Motor neuron (in vitro differentiated cells): ENCODE measurements around the gene RUNX3. TPM values are rescaled to one million over a fixed set of nuclear protein-coding genes. Genes with fewer than 3 reads are reported as not detected.

ENCODE experiments used
- ATAC-seq, 8 experiments: fragments of 200-7000 bp; cut with Tn5 transposase; replicated peaks in 6 of 8; 2 replicates each; pipeline ENCODE4 v1.8.0; 2021; ENCODE audit warnings: mild to moderate bottlenecking in 8 of 8, moderate library complexity in 8 of 8
- H3K27ac ChIP-seq, 2 donors: fragments of 250-450 bp; sonication (Bioruptor Pico); 2 replicates each; pipeline ENCODE4 v1.9.0; 2021; ENCODE audit warnings: antibody characterized with exemption in 2 of 2, mild to moderate bottlenecking in 2 of 2, moderate library complexity in 1 of 2
- H3K4me1 ChIP-seq, 2 donors: fragments of 250-450 bp; sonication (Bioruptor Pico); replicated peaks in 1 of 2; 2 replicates each; pipeline ENCODE4 v1.6.1; 2021; ENCODE audit warnings: antibody characterized with exemption in 2 of 2, mild to moderate bottlenecking in 2 of 2, moderate library complexity in 1 of 2
- H3K4me3 ChIP-seq, 5 donors: fragments of 250-450 bp; sonication (Bioruptor Pico); 2 replicates each; pipeline ENCODE4 v1.9.0; 2021; ENCODE audit warnings: antibody characterized with exemption in 5 of 5, mild to moderate bottlenecking in 5 of 5, moderate library complexity in 4 of 5
- WGBS, 10 experiments: fragments of 450-650 bp; shearing (Covaris generic); methylation state at CpG; one replicate each; pipeline ENCODE4 v1.0.0; 2022; 5-methylcytosine and 5-hydroxymethylcytosine counted together
- in situ Hi-C, 9 experiments: fragments of 400-800 bp; cut with MboI; loops; one replicate each; pipeline ENCODE4 v1.15.0; 2021; ENCODE audit warnings: low sequenced_read_pairs in 9 of 9, low pct_unique_long_range_greater_than_20kb in 2 of 9; ENCODE audit not compliant: unreplicated experiment in 9 of 9
- total RNA-seq, 8 experiments: library from RNA; unstranded; fragments of 300-600 nt; gene quantifications; 2 replicates each; pipeline versions ENCODE4 v1.2.3 to v1.2.4, GENCODE V29; 2022

RUNX3 gene
- total RNA-seq, 8 experiments from 2014 or later = 0.05 to 9.7 (median 0.21) TPM; not detected in 1

DNA sequence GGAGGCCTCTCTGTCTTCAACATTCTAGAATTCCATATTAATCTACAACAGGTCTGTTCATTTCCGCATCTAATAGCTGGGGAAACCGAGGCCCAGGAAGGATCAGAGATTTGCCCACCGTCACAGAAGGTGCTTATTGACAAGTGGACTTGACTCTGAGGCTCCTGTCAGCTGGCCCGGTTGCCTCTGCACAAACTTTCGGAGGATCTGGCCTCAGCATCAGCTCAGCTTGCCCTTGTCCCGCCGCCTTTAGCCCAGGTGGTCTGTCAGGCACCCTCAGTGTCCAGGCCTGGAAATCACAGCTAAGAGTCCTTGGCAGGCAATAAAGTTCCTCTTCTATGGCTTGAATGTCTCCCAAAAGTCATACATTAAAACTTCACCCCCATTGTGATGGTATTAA lies 8.2 kb upstream of the RUNX3 start:
- 80 to 100% (median 85%) methylated on average over 1 to 7 of the region's 7 CpGs; no CpG with 5 or more reads in 2 of the 10 experiments for WGBS, 10 experiments
- in situ Hi-C loops = loop anchor here in 3 of 9 experiments (10.0 to 25.0 kb wide), 4 partner anchors 97 to 274 kb away; no protein-coding TSS in a partner anchor
- no peak for ATAC-seq
- Histone ChIP-seq H3K4me3 (no peak overlapping the region), H3K27ac (no peak overlapping the region), H3K4me1 (peaks cover 0 to 23% of the 10 kb centered on the region in 2 donors)

GRCh38 chr1:24936684-24937083 lies 6.6 kb upstream of the RUNX3 start:
- in situ Hi-C loops = loop anchor here in 3 of 9 experiments (10.0 to 25.0 kb wide), 4 partner anchors 98 to 276 kb away; no protein-coding TSS in a partner anchor
- H3K4me1 ChIP-seq = peaks cover 0 to 23% of the 10 kb centered on the region in 2 donors
- 20 to 86% (median 62%) methylated on average over 1 to 11 of the region's 11 CpGs; no CpG with 5 or more reads in 1 of the 10 experiments for WGBS, 10 experiments
- no peak overlapping the region for H3K27ac ChIP-seq
- no peak overlapping the region for H3K4me3 ChIP-seq
- ATAC-seq = peak in 1 of 8 experiments; percentile 41

DNA sequence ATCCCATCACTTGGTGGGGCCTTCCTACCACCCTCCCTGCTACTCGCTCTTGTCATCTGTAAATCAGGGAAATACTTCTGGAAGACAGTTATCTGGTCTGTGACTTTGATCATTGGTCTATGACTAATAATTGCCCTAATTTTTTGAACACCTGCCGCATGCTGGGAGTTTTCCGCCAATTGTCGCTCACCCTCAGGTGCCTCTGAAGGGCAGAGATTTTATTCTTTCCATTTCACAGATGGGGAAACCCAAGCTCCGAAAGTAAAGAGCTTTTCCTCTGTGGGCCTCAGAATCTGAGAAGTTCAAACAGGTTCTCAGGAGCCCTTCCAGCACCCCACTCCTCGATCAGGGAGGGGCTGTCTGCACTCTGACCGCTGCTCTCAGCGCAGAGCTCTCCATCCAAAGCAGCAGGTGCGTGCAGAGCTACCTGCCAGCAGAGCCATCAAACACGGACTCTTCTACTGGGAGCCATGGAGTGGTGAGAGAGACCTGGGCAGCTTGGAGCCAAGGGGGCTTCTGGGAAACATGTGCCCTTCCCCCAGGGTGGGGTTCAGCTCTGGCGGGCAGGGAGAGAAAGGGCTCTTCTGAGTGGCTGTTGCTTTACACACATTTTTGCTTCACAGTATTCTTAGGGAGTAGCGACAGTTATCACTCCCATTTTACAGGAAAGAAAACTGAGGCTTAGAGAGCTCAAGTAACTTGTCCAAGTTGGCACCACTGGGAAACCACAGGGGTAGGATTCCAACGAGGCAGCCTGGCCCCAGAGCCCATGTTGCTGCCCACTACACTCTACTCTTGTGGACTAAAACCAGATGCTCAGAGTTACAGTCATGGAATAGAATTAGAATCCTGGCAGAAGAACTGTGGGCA lies 5.8 kb upstream of the RUNX3 start:
- ATAC-seq = no peak
- Histone ChIP-seq H3K4me1 (peaks cover 0 to 15% of the 10 kb centered on the region in 2 donors), H3K4me3 (no peak overlapping the region), H3K27ac (no peak overlapping the region)
- WGBS, 10 experiments = 54 to 94% (median 81%) methylated on average over 1 to 13 of the region's 13 CpGs; no CpG with 5 or more reads in 1 of the 10 experiments
- in situ Hi-C loops = loop anchor here in 3 of 9 experiments (10.0 to 25.0 kb wide), 4 partner anchors 99 to 276 kb away; no protein-coding TSS in a partner anchor

GRCh38 chr1:24935196-24935526 lies 5.1 kb upstream of the RUNX3 start:
- 52 to 100% methylated on average over 1 to 3 of the region's 11 CpGs; no CpG with 5 or more reads in 8 of the 10 experiments for WGBS, 10 experiments
- no peak for ATAC-seq
- no peak overlapping the region for H3K4me3 ChIP-seq
- no peak overlapping the region for H3K27ac ChIP-seq
- H3K4me1 ChIP-seq = peaks cover 0 to 15% of the 10 kb centered on the region in 2 donors
- in situ Hi-C loops = loop anchor here in 3 of 9 experiments (10.0 to 25.0 kb wide), 4 partner anchors 100 to 277 kb away; no protein-coding TSS in a partner anchor

- WGBS, 10 experiments = 27 to 71% (median 35%) methylated on average over 1 to 16 of the region's 16 CpGs; no CpG with 5 or more reads in 2 of the 10 experiments
- Histone ChIP-seq H3K27ac (no peak overlapping the region), H3K4me3 (no peak overlapping the region), H3K4me1 (peaks cover 0 to 10% of the 10 kb centered on the region in 2 donors)
- in situ Hi-C loops = loop anchor here in 3 of 9 experiments (10.0 to 25.0 kb wide), 4 partner anchors 100 to 278 kb away; no protein-coding TSS in a partner anchor
- no peak for ATAC-seq
Measured at GRCh38 chr1:24934310-24935195, 4.5 kb upstream of the RUNX3 start.

GRCh38 chr1:24933468-24933867 lies 3.4 kb upstream of the RUNX3 start:
- ATAC-seq = no peak
- H3K4me3 ChIP-seq = no peak overlapping the region
- no peak overlapping the region for H3K27ac ChIP-seq
- H3K4me1 ChIP-seq = peaks cover 0 to 9% of the 10 kb centered on the region in 2 donors
- 48 to 100% (median 66%) methylated on average over 1 to 11 of the region's 12 CpGs; no CpG with 5 or more reads in 4 of the 10 experiments for WGBS, 10 experiments
- in situ Hi-C loops = loop anchor here in 3 of 9 experiments (10.0 to 25.0 kb wide), 4 partner anchors 101 to 279 kb away; no protein-coding TSS in a partner anchor

GRCh38 chr1:24932725-24933294 lies 2.7 kb upstream of the RUNX3 start:
- in situ Hi-C loops = loop anchor here in 3 of 9 experiments (10.0 to 25.0 kb wide), 4 partner anchors 102 to 279 kb away; no protein-coding TSS in a partner anchor
- Histone ChIP-seq H3K4me3 (no peak overlapping the region), H3K27ac (no peak overlapping the region), H3K4me1 (peaks cover 0 to 9% of the 10 kb centered on the region in 2 donors)
- 20 to 76% (median 54%) methylated on average over 1 to 11 of the region's 13 CpGs; no CpG with 5 or more reads in 2 of the 10 experiments for WGBS, 10 experiments
- ATAC-seq = no peak

DNA sequence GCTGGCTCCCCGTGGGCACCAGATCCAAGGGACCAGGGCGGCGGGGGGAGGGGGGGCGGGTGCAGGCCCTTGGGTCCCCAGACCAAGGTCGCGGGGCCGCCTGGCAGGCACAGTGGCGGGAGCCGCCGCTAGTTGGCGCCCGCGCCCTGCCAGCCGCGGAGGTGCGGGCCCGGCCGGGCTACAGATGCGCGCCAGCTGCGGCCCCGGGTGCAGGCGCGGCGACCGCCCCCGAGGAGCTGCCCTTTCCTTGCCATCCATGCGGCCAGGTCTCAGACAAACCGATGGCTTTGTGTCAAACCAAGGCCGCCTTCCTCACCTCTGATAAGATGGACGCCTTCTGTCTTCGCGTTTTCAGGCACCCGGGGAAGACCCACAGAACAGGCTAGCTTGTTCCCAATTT lies 2.2 kb upstream of the RUNX3 start:
- 0 to 31% (median 0%) methylated on average over 1 to 3 of the region's 34 CpGs; no CpG with 5 or more reads in 5 of the 10 experiments for WGBS, 10 experiments
- H3K4me3 ChIP-seq = peak overlapping the region in 2 of 5 donors; percentile 6 to 8

DNA sequence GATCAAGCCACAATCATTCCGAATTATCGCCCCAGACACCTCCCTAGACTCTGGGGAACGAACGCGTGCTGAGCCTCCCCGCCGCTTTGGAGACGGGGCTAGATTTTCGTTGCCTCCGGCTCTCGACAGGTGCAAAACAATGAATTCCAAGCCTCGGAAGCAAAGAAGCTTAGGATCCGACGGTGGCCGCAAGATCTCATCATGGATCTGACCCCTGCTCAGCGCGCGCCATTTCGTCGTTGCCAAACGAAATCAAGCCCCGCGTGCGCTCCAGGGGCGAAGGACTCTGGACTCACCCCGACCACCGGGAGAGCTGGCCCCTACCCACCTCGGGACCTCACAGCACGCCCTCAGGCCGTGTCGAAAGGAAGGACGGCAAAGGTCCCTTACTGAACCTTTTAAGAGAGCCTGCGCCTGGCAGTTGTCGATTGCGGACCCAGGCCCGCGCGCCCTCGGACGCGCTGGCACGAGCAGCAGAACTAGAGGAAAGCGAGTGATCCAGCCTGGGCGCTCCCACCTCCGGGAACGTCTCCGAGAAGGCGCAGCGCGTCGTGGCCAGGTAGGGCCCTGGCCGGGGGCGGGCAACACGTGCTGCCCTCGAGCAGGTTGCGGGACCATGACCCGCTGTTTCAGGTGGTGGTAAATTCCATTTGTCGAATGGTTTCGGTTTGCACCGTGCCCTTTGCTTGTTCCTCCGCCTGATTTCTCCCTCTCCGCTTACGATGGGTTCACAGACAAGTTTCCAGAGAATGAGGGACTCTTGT lies 1.6 kb upstream of the RUNX3 start:
- in situ Hi-C loops = loop anchor here in 3 of 9 experiments (10.0 to 25.0 kb wide), 4 partner anchors 103 to 281 kb away; no protein-coding TSS in a partner anchor
- H3K27ac ChIP-seq = no peak overlapping the region
- peak in 1 of 8 experiments; percentile 1 for ATAC-seq
- H3K4me1 ChIP-seq = peaks cover 0 to 7% of the 10 kb centered on the region in 2 donors
- peak overlapping the region in 1 of 5 donors; percentile 6 for H3K4me3 ChIP-seq
- 3 to 100% (median 37%) methylated on average over 1 to 34 of the region's 63 CpGs; no CpG with 5 or more reads in 2 of the 10 experiments for WGBS, 10 experiments

More for the DNA sequence above, 2.2 kb upstream of the RUNX3 start:
- Histone ChIP-seq H3K27ac (no peak overlapping the region), H3K4me1 (peaks cover 0 to 9% of the 10 kb centered on the region in 2 donors)
- peak; percentile 55 to 88 (median 84) for ATAC-seq
- in situ Hi-C loops = loop anchor here in 3 of 9 experiments (10.0 to 25.0 kb wide), 4 partner anchors 103 to 280 kb away; no protein-coding TSS in a partner anchor

GRCh38 chr1:24931146-24931467 lies 1.0 kb upstream of the RUNX3 start:
- H3K27ac ChIP-seq = no peak overlapping the region
- no peak overlapping the region for H3K4me3 ChIP-seq
- in situ Hi-C loops = loop anchor here in 3 of 9 experiments (10.0 to 25.0 kb wide), 4 partner anchors 104 to 281 kb away; no protein-coding TSS in a partner anchor
- ATAC-seq = no peak
- peaks cover 0 to 8% of the 10 kb centered on the region in 2 donors for H3K4me1 ChIP-seq
- WGBS, 10 experiments = 2 to 96% (median 17%) methylated on average over 1 to 16 of the region's 21 CpGs; no CpG with 5 or more reads in 3 of the 10 experiments
